HL-60 (cell line): Measurements from ENCODE around the gene WWP2.

Experiments used
- DNase-seq, 2 experiments: peaks; one replicate each; pipeline ENCODE4 v3.0.0-alpha.2; 2010 to 2020; ENCODE audit warnings: low read depth in 1 of 2, low spot score in 1 of 2
- H3K27ac ChIP-seq: fragments of 250-450 bp; sonication (Bioruptor Pico); replicated peaks from 2 replicates; pipeline ENCODE4 v1.5.1; 2020; ENCODE audit warnings: mild to moderate bottlenecking, moderate library complexity
- H3K27me3 ChIP-seq: fragments of 250-450 bp; sonication (Bioruptor Pico); 2 replicates; pipeline ENCODE4 v1.5.1; 2021; ENCODE audit warnings: mild to moderate bottlenecking, moderate library complexity; ENCODE audit not compliant: insufficient read depth, poor library complexity, severe bottlenecking
- H3K4me3 ChIP-seq: replicated peaks from 2 replicates; pipeline ENCODE4 v1.5.1; 2011; ENCODE audit warnings: mild to moderate bottlenecking, control low read depth, low read length; ENCODE audit not compliant: insufficient read depth
- CTCF ChIP-seq: IDR thresholded peaks from one replicate; pipeline ENCODE4 v1.5.1; 2011; ENCODE audit warnings: low read length, control low read depth, inconsistent platforms; ENCODE audit not compliant: insufficient read depth
- GABPA ChIP-seq: IDR thresholded peaks from 2 replicates; pipeline ENCODE4 v1.6.1; 2012; ENCODE audit warnings: low read depth
- POLR2AphosphoS5 ChIP-seq: IDR thresholded peaks from 2 replicates; pipeline ENCODE4 v1.6.1; 2012; ENCODE audit warnings: low read depth
- REST ChIP-seq: IDR thresholded peaks from 2 replicates; pipeline ENCODE4 v1.6.1; 2012; ENCODE audit warnings: low read depth; ENCODE audit not compliant: insufficient replicate concordance
- SPI1 ChIP-seq: IDR thresholded peaks from 2 replicates; pipeline ENCODE4 v1.6.1; 2012; ENCODE audit warnings: low read depth, mild to moderate bottlenecking, borderline replicate concordance

WWP2 gene

GRCh38 chr16:69763599-69763942 lies 1.4 kb downstream of the WWP2 start:
- DNase-seq, result no peak
- peak overlapping the region; percentile 84 for H3K27ac ChIP-seq
- TF ChIP-seq POLR2AphosphoS5 (no peak), GABPA (no peak), SPI1 (no peak), CTCF (no peak), REST (no peak)
- no peaks in the 10 kb centered on the region for H3K27me3 ChIP-seq
- peak overlapping the region; percentile 97; the same call in 1 of the 2 replicates for H3K4me3 ChIP-seq

- Histone ChIP-seq H3K27me3 (no peaks in the 10 kb centered on the region), H3K4me3 (no peak overlapping the region), H3K27ac (no peak overlapping the region)
- no peak for DNase-seq
- TF ChIP-seq CTCF (no peak), SPI1 (no peak), REST (no peak), POLR2AphosphoS5 (no peak), GABPA (no peak)
Observed at GRCh38 chr16:69767459-69768229, 5.5 kb downstream of the WWP2 start.

GRCh38 chr16:69768666-69769065 lies 6.5 kb downstream of the WWP2 start:
- no peak for TF ChIP-seq REST
- Histone ChIP-seq H3K27me3 (no peaks in the 10 kb centered on the region), H3K27ac (no peak overlapping the region), H3K4me3 (no peak overlapping the region)
- DNase-seq, result no peak

GRCh38 chr16:69769404-69769803 lies 7.3 kb downstream of the WWP2 start:
- no peak overlapping the region for H3K4me3 ChIP-seq
- H3K27me3 ChIP-seq, result no peaks in the 10 kb centered on the region
- TF ChIP-seq REST, result no peak
- TF ChIP-seq SPI1, result no peak
- no peak for TF ChIP-seq POLR2AphosphoS5
- TF ChIP-seq GABPA, result no peak
- TF ChIP-seq CTCF, result no peak
- no peak for DNase-seq
- no peak overlapping the region for H3K27ac ChIP-seq
